Measurements from ENCODE around the gene MIER2.

DNA sequence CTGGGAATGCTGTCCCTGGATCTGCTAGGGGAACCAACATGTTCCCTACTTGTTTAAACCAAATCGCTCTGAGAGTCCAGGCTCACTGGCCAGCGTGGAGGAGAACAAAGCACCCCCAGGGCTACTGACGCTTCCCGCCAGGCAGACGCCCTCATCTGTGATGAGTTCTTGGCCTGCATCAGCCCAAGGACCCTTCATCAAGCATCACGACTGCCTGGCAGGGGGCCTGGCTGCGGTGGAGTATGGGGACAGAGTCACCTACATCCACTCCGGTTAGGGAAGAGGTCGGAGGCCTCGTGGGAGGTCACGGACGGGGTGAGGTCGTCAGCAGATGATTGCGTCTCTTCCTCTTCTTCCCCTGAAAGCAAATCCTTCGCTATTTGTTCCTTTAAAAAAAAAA, 17.7 kb downstream of the MIER2 start:
- TF ChIP-seq, protein P1, sequence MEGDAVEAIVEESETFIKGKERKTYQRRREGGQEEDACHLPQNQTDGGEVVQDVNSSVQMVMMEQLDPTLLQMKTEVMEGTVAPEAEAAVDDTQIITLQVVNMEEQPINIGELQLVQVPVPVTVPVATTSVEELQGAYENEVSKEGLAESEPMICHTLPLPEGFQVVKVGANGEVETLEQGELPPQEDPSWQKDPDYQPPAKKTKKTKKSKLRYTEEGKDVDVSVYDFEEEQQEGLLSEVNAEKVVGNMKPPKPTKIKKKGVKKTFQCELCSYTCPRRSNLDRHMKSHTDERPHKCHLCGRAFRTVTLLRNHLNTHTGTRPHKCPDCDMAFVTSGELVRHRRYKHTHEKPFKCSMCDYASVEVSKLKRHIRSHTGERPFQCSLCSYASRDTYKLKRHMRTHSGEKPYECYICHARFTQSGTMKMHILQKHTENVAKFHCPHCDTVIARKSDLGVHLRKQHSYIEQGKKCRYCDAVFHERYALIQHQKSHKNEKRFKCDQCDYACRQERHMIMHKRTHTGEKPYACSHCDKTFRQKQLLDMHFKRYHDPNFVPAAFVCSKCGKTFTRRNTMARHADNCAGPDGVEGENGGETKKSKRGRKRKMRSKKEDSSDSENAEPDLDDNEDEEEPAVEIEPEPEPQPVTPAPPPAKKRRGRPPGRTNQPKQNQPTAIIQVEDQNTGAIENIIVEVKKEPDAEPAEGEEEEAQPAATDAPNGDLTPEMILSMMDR (IDR thresholded peaks at IDR 0.05; ENCODE audit: low read depth, low read length, poor library complexity, severe bottlenecking) = no peak
- no peak for TF ChIP-seq EZH2phosphoT487 (IDR thresholded peaks at IDR 0.05; ENCODE audit: borderline replicate concordance, low read length)
